T-helper 9 cell (primary cell): ENCODE results near the gene CCDC33.

Source experiments
- DNase-seq: peaks from one replicate; pipeline ENCODE4 v3.0.0-alpha.2; 2020

CCDC33 gene

GRCh38 chr15:74261041-74261440 lies 24.9 kb downstream of the CCDC33 start:
- no peak for DNase-seq

- no peak for DNase-seq
Measured at GRCh38 chr15:74261685-74262084, 25.6 kb downstream of the CCDC33 start.

GRCh38 chr15:74262151-74262550 lies 26.0 kb downstream of the CCDC33 start:
- no peak for DNase-seq

GRCh38 chr15:74262625-74263024 lies 26.5 kb downstream of the CCDC33 start:
- DNase-seq: no peak

GRCh38 chr15:74263466-74263865 lies 27.3 kb downstream of the CCDC33 start:
- DNase-seq: no peak

GRCh38 chr15:74264081-74264501 lies 28.0 kb downstream of the CCDC33 start:
- no peak for DNase-seq

- no peak for DNase-seq
Measured at GRCh38 chr15:74265046-74265639, 29.0 kb downstream of the CCDC33 start.

GRCh38 chr15:74268020-74268419 lies 31.9 kb downstream of the CCDC33 start:
- DNase-seq: no peak

- no peak for DNase-seq
Measured at GRCh38 chr15:74269362-74270035, 33.4 kb downstream of the CCDC33 start.

GRCh38 chr15:74270155-74270554 lies 34.0 kb downstream of the CCDC33 start:
- DNase-seq: no peak

- DNase-seq: no peak
Measured at GRCh38 chr15:74270854-74271520, 34.9 kb downstream of the CCDC33 start.

- no peak for DNase-seq
Measured at GRCh38 chr15:74272812-74273211, 36.7 kb downstream of the CCDC33 start.

GRCh38 chr15:74274470-74275038 lies 38.4 kb downstream of the CCDC33 start:
- no peak for DNase-seq

- no peak for DNase-seq
Measured at GRCh38 chr15:74275957-74276356, 39.8 kb downstream of the CCDC33 start.

- DNase-seq: no peak
Measured at GRCh38 chr15:74276560-74276959, 40.4 kb downstream of the CCDC33 start.

- DNase-seq: no peak
Measured at GRCh38 chr15:74277242-74277810, 41.2 kb downstream of the CCDC33 start.

- no peak for DNase-seq
Measured at GRCh38 chr15:74278207-74278606, 42.1 kb downstream of the CCDC33 start.

- no peak for DNase-seq
Measured at GRCh38 chr15:74281147-74282133, 45.3 kb downstream of the CCDC33 start.

GRCh38 chr15:74283368-74283767 lies 47.2 kb downstream of the CCDC33 start:
- no peak for DNase-seq

GRCh38 chr15:74289671-74290070 lies 53.5 kb downstream of the CCDC33 start:
- no peak for DNase-seq

- no peak for DNase-seq
Measured at GRCh38 chr15:74290645-74291044, 54.5 kb downstream of the CCDC33 start.
